B cell (primary cell): ENCODE results near the gene TMEM134.

ENCODE experiments used
- CTCF ChIP-seq: fragments of 200-600 bp; IDR thresholded peaks from one replicate; pipeline ENCODE4 v1.8.0; 2022; ENCODE audit warnings: antibody characterized with exemption, mild to moderate bottlenecking
- EZH2 ChIP-seq: IDR thresholded peaks from 2 replicates; pipeline ENCODE4 v1.6.1; 2012; ENCODE audit warnings: borderline replicate concordance, low read depth, mild to moderate bottlenecking, moderate library complexity, low read length; ENCODE audit not compliant: insufficient read depth, poor library complexity, severe bottlenecking

- TF ChIP-seq CTCF: no peak
- no peak for TF ChIP-seq EZH2
Observed at GRCh38 chr11:67455054-67455453, 14.0 kb downstream of the TMEM134 start, which contains the start of gene CABP4.
